K562 (cell line): ENCODE results near the gene RNASET2. TPM values are rescaled to one million over a fixed set of nuclear protein-coding genes. Genes with fewer than 3 reads are reported as not detected.

Source experiments
- ATAC-seq: fragments of 200-7000 bp; cut with Tn5 transposase; 3 replicates; pipeline ENCODE4 v1.9.1; 2020; ENCODE audit warnings: moderate library complexity
- BruUV-seq: library from RNA; stranded (reverse); fragments of 400-500 nt; replicated peaks from 2 replicates; lab custom pipeline; 2021; lab: Mats Ljungman, UMichigan
- CTCF ChIA-PET: fragments of 300-600 bp; formaldehyde crosslinking; extraction: SDS; loops from one replicate; lab custom pipeline; 2021; ENCODE audit warnings: low intra/inter-chr PET ratio; lab: Yijun Ruan, JAX
- POLR2A ChIA-PET: fragments of 300-600, 350-650 bp; sonication (Branson Sonifier 250); formaldehyde crosslinking; extraction: SDS; loops from one replicate; lab custom pipeline; 2021; ENCODE audit warnings: antibody characterized with exemption, inconsistent platforms; lab: Yijun Ruan, JAX
- DNase-seq, 4 experiments: peaks; one replicate each; pipeline versions ENCODE4 v3.0.0 to v3.0.0-alpha.2; 2011 to 2018; ENCODE audit warnings: low spot score in 3 of 4, mixed read lengths in 3 of 4; ENCODE audit errors: extremely low read depth in 1 of 4
- FAIRE-seq: peaks from 2 replicates; lab custom pipeline; 2011; peaks lifted over from hg19 to GRCh38; lab: Jason Lieb, UNC
- H2AFZ ChIP-seq: 2 replicates; pipeline ENCODE4 v1.6.0; 2011; ENCODE audit warnings: low read depth, low read length, control low read depth, inconsistent platforms
- H3K27ac ChIP-seq: fragments of 200-600 bp; 3 replicates; pipeline ENCODE4 v1.8.0; 2011; ENCODE audit warnings: low read depth, mild to moderate bottlenecking, control low read depth, inconsistent platforms, low read length, moderate library complexity, mixed read lengths; ENCODE audit errors: extremely low read depth
- H3K27me3 ChIP-seq, 2 experiments: fragments of 300-600 bp in 1 of 2; 2 replicates in 1 of 2; 3 replicates in 1 of 2; pipeline versions ENCODE4 v1.6.0 to v1.8.0; 2011; ENCODE audit warnings: inconsistent platforms in 2 of 2, low read length in 2 of 2, mild to moderate bottlenecking in 1 of 2, mixed read lengths in 1 of 2, moderate library complexity in 1 of 2; ENCODE audit not compliant: control insufficient read depth in 2 of 2, insufficient read depth in 2 of 2
- H3K36me3 ChIP-seq: fragments of 300-600 bp; 3 replicates; pipeline ENCODE4 v1.8.0; 2011; ENCODE audit warnings: mild to moderate bottlenecking, low read length, inconsistent platforms; ENCODE audit not compliant: control insufficient read depth, insufficient read depth
- H3K4me1 ChIP-seq, 2 experiments: fragments of 200-600 bp in 1 of 2; replicated peaks in 1 of 2; 2 replicates in 1 of 2; 3 replicates in 1 of 2; pipeline versions ENCODE4 v1.5.1 to v1.8.0; 2011; ENCODE audit warnings: inconsistent platforms in 2 of 2, low read length in 2 of 2, mild to moderate bottlenecking in 1 of 2, mixed read lengths in 1 of 2, moderate library complexity in 1 of 2; ENCODE audit not compliant: control insufficient read depth in 2 of 2, insufficient read depth in 2 of 2
- H3K4me2 ChIP-seq: 2 replicates; pipeline ENCODE4 v1.6.1; 2011; ENCODE audit warnings: low read length, control low read depth, inconsistent platforms, mixed read lengths; ENCODE audit not compliant: insufficient read depth
- H3K4me3 ChIP-seq: fragments of 200-600 bp; sonication (generic), shearing (Covaris generic); 2 replicates; pipeline ENCODE4 v1.5.1; 2016; ENCODE audit warnings: control low read depth, inconsistent platforms
- H3K79me2 ChIP-seq: fragments of 200-600 bp; 3 replicates; pipeline ENCODE4 v1.8.0; 2011; ENCODE audit warnings: low read length, inconsistent platforms; ENCODE audit not compliant: control insufficient read depth, insufficient read depth
- H3K9ac ChIP-seq, 2 experiments: 2 replicates each; pipeline versions ENCODE4 v1.6.0 to v1.6.1; 2011; ENCODE audit warnings: low read depth in 2 of 2, low read length in 2 of 2, control low read depth in 1 of 2, inconsistent platforms in 1 of 2, mild to moderate bottlenecking in 1 of 2, mixed read lengths in 1 of 2; ENCODE audit not compliant: insufficient read depth in 1 of 2
- H3K9me1 ChIP-seq: one replicate; pipeline ENCODE4 v1.6.0; 2011; ENCODE audit warnings: inconsistent platforms, mild to moderate bottlenecking, low read length, moderate library complexity; ENCODE audit not compliant: control insufficient read depth, insufficient read depth
- H3K9me3 ChIP-seq: replicated peaks from 2 replicates; pipeline ENCODE4 v1.5.1; 2011; ENCODE audit warnings: low read depth, low read length, inconsistent platforms; ENCODE audit not compliant: control insufficient read depth, insufficient read depth
- H4K20me1 ChIP-seq: replicated peaks from 2 replicates; pipeline ENCODE4 v1.6.1; 2011; ENCODE audit warnings: low read length, inconsistent platforms, mixed read lengths; ENCODE audit not compliant: control insufficient read depth, insufficient read depth
- CTCF ChIP-seq, 3 experiments: IDR thresholded peaks in 2 of 3; conservative IDR thresholded peaks in 1 of 3; 2 replicates each; pipeline ENCODE4 v1.5.1; 2011 to 2012; ENCODE audit warnings: low read length in 3 of 3, mild to moderate bottlenecking in 3 of 3, control low read depth in 2 of 3, improper control_type of control experiment in 1 of 3, inconsistent platforms in 1 of 3, low read depth in 1 of 3, mixed read lengths in 1 of 3, moderate library complexity in 1 of 3; ENCODE audit not compliant: insufficient read depth in 2 of 3
- ELF1 ChIP-seq: fragments of 200-800 bp; sonication (Bioruptor generic); IDR thresholded peaks from 2 replicates; pipeline ENCODE4 v1.6.1; 2016; ENCODE audit warnings: missing genetic modification characterization, missing compliant biosample characterization
- JUND ChIP-seq, 2 experiments: IDR thresholded peaks; 2 replicates in 1 of 2; 3 replicates in 1 of 2; pipeline ENCODE4 v1.6.1; 2011; ENCODE audit warnings: borderline replicate concordance in 2 of 2, low read depth in 2 of 2, low read length in 2 of 2, improper control_type of control experiment in 1 of 2, missing biosample characterization in 1 of 2, missing genetic modification characterization in 1 of 2, missing genetic modification reagents in 1 of 2
- RAD21 ChIP-seq, 2 experiments: fragments of 250-450 bp in 1 of 2; fragments of 450-650 bp in 1 of 2; sonication (Bioruptor Pico) in 1 of 2; formaldehyde crosslinking in 1 of 2; IDR thresholded peaks in 1 of 2; conservative IDR thresholded peaks in 1 of 2; 2 replicates each; pipeline versions ENCODE4 v1.4.0 to v1.8.0; 2020 to 2022; ENCODE audit warnings: mild to moderate bottlenecking in 2 of 2, moderate library complexity in 1 of 2
- RBM15 ChIP-seq: fragments of 200-400 bp; formaldehyde crosslinking; IDR thresholded peaks from 2 replicates; pipeline ENCODE4 v1.6.1; 2018; ENCODE audit warnings: mild to moderate bottlenecking, low read length, moderate library complexity; ENCODE audit not compliant: insufficient read depth
- REST ChIP-seq, 2 experiments: fragments of 450-650 bp; formaldehyde crosslinking in 1 of 2; IDR thresholded peaks; 2 replicates each; pipeline versions ENCODE4 v1.4.0 to v1.6.1; 2014 to 2020; ENCODE audit warnings: mild to moderate bottlenecking in 2 of 2, borderline replicate concordance in 1 of 2, low read depth in 1 of 2
- SMC3 ChIP-seq: conservative IDR thresholded peaks from 2 replicates; pipeline ENCODE4 v1.6.1; 2011; ENCODE audit warnings: low read depth, low read length, improper control_type of control experiment; ENCODE audit not compliant: insufficient read depth
- SRSF3 ChIP-seq: fragments of 200-400 bp; formaldehyde crosslinking; IDR thresholded peaks from 2 replicates; pipeline ENCODE4 v1.6.1; 2016; ENCODE audit warnings: mild to moderate bottlenecking, low read length, moderate library complexity; ENCODE audit not compliant: insufficient read depth
- ZNF384 ChIP-seq: IDR thresholded peaks from 2 replicates; pipeline ENCODE4 v1.6.1; 2012; ENCODE audit warnings: low read depth, low read length, improper control_type of control experiment
- WGBS: fragments of 100-300 bp; shearing (Covaris generic); methylation state at CpG from one replicate; pipeline ENCODE4 v1.1.6; 2016; ENCODE audit warnings: low coverage, mixed read lengths; ENCODE audit not compliant: insufficient coverage; ENCODE audit errors: missing lambda C conversion rate; 5-methylcytosine and 5-hydroxymethylcytosine counted together
- in situ Hi-C: fragments of 300-500 bp; cut with MboI; formaldehyde crosslinking; loops from 4 replicates; pipeline ENCODE4 v1.15.0; 2018; ENCODE audit warnings: inconsistent platforms, mixed read lengths
- intact Hi-C: fragments of 100-400 bp; cut with micrococcal nuclease; formaldehyde crosslinking; loops from 2 replicates; pipeline ENCODE4 v1.14.2; 2022
- polyA plus RNA-seq, 8 experiments: library from polyadenylated mRNA; depleted of rRNA in 4 of 8; stranded (reverse) in 5 of 8; unstranded in 3 of 8; fragments of >200 nt; fragmentation: Nextera tagmentation in 2 of 8; fragmentation: Illumina TruSeq in 1 of 8; extraction: Ambion mirVana in 2 of 8; extraction: Trizol in 1 of 8; gene quantifications; 2 replicates each; pipeline versions ENCODE4 v1.2.1 to v1.2.3, GENCODE V29; 2011 to 2014; ENCODE audit warnings: inconsistent platforms in 1 of 8, missing spikeins in 1 of 8
- total RNA-seq, 7 experiments: library from RNA; depleted of rRNA in 6 of 7; stranded (reverse); fragments of >200 nt in 6 of 7; fragmentation: Illumina TruSeq in 2 of 7; extraction: Trizol in 2 of 7; gene quantifications; 2 replicates each; pipeline versions ENCODE4 v1.2.1 to v1.2.3, GENCODE V29; 2011 to 2021; ENCODE audit warnings: low replicate concordance in 1 of 7

RNASET2 gene
- total and polyA plus RNA-seq, 9 of the 15 experiments (the other 6 are each of a cell fraction or from before 2014, with no cell fraction given) = 7.4 to 141 (median 91.3) TPM

GRCh38 chr6:166989427-166990032 is 33.2 kb upstream of the RNASET2 start:
- FAIRE-seq (peak; percentile 57), DNase-seq (peak in 2 of 4 experiments; percentile 26 to 45), ATAC-seq (peak; percentile 83)
- peak; percentile 80 for TF ChIP-seq ZNF384
- 0 out of 2 replicates have a peak, but pooled peaks have one; percentile 26 for TF ChIP-seq SMC3
- peak; percentile 53 to 75 (median 61); a peak in 3 of 6 replicates for TF ChIP-seq CTCF (IDR thresholded peaks at IDR 0.05 in 2 of 3, conservative IDR thresholded peaks at IDR 0.05 in 1 of 3; ENCODE audit: insufficient read depth in 2 of 3, low read depth in 1 of 3, low read length in 3 of 3)
- TF ChIP-seq JUND (IDR thresholded peaks at IDR 0.05; ENCODE audit: borderline replicate concordance, low read depth, low read length) = 0 out of 2 replicates have a peak, but pooled peaks have one; percentile 7
- TF ChIP-seq JUND (tag; IDR thresholded peaks at IDR 0.05; ENCODE audit: borderline replicate concordance, low read depth, low read length) = no peak
- TF ChIP-seq REST (IDR thresholded peaks at IDR 0.05; ENCODE audit: borderline replicate concordance) = peak; percentile 69; the same call in 1 of the 2 replicates
- TF ChIP-seq REST (CRISPR knock-in tag; IDR thresholded peaks at IDR 0.05; ENCODE audit: low read depth) = no peak
- TF ChIP-seq RBM15 = no peak
- no peak for TF ChIP-seq ELF1
- peak; percentile 55 to 74 for TF ChIP-seq RAD21 (CRISPR knock-in tag; conservative IDR thresholded peaks at IDR 0.05 in 1 of 2, IDR thresholded peaks at IDR 0.05 in 1 of 2)
- TF ChIP-seq SRSF3 = no peak
- H3K9me1 ChIP-seq = no peaks in the 10 kb centered on the region
- ChIA-PET CTCF (interaction anchor here (0.7 to 2.3 kb wide), 3 partner anchors 203 to 1105 kb away, joined by 3 to 28 read pairs (median 9); no protein-coding TSS in a partner anchor), POLR2A (interaction anchor here (0.6 to 1.9 kb wide), 5 partner anchors 8 to 475 kb away, joined by 3 to 8 read pairs (median 3); partner anchors contain the start of gene RNASET2)
- H3K9me3 ChIP-seq = peaks cover 3% of the 10 kb centered on the region; the same call in 1 of the 2 replicates
- no peak overlapping the region for H3K4me2 ChIP-seq
- no peaks in the 10 kb centered on the region for H4K20me1 ChIP-seq
- H3K36me3 ChIP-seq = peaks cover 56% of the 10 kb centered on the region
- H3K9ac ChIP-seq = no peak overlapping the region
- in situ Hi-C loops (no loop called here), intact Hi-C loops (loop anchor here (1.0 to 5.0 kb wide), 2 partner anchors 203 to 212 kb away; no protein-coding TSS in a partner anchor)
- no peaks in the 10 kb centered on the region for H3K4me1 ChIP-seq
- WGBS = 59% methylated on average over 10 of the region's 10 CpGs
- no TSS peak for BruUV-seq
- H2AFZ ChIP-seq = no peak overlapping the region
- no peak overlapping the region for H3K27ac ChIP-seq
- H3K4me3 ChIP-seq = no peak overlapping the region
- H3K27me3 ChIP-seq = no peaks in the 10 kb centered on the region
- peaks cover 75% of the 10 kb centered on the region for H3K79me2 ChIP-seq
